Endothelial cell of umbilical vein (primary cell): ENCODE results near the gene ADCY9.

Experiments
- CTCF ChIP-seq, 2 donors: IDR thresholded peaks; 1 replicate in 1 of 2; 2 replicates in 1 of 2; pipeline ENCODE4 v1.5.1; 2011; ENCODE audit warnings: low read length in 2 of 2, mild to moderate bottlenecking in 2 of 2, moderate library complexity in 2 of 2, control low read depth in 1 of 2, inconsistent platforms in 1 of 2, low read depth in 1 of 2; ENCODE audit not compliant: insufficient read depth in 1 of 2; ENCODE audit errors: extremely low read depth in 1 of 2
- EZH2 ChIP-seq: IDR thresholded peaks from 2 replicates; pipeline ENCODE4 v1.6.1; 2012; ENCODE audit warnings: borderline replicate concordance, low read depth, mild to moderate bottlenecking, moderate library complexity, low read length, inconsistent platforms; ENCODE audit not compliant: severe bottlenecking
- FOS ChIP-seq: IDR thresholded peaks from 2 replicates; pipeline ENCODE4 v1.6.1; 2011; ENCODE audit warnings: mild to moderate bottlenecking, low read length, moderate library complexity, borderline replicate concordance; ENCODE audit not compliant: insufficient read depth
- POLR2A ChIP-seq: IDR thresholded peaks from 2 replicates; pipeline ENCODE4 v1.6.1; 2012; ENCODE audit warnings: low read depth, mild to moderate bottlenecking, control low read depth, low read length

GRCh38 chr16:4110065-4110464 lies 6.2 kb downstream of the ADCY9 start:
- no peak for TF ChIP-seq POLR2A
- no peak for TF ChIP-seq CTCF (IDR thresholded peaks at IDR 0.05; ENCODE audit: extremely low read depth in 1 of 2, insufficient read depth in 1 of 2, low read depth in 1 of 2, low read length in 2 of 2)
- TF ChIP-seq EZH2, result no peak
- TF ChIP-seq FOS, result no peak
